ENCODE measurements around the gene HOXB7. TPM values are rescaled to one million over a fixed set of nuclear protein-coding genes. Genes with fewer than 3 reads are reported as not detected.

Gene HOXB7
- total RNA-seq, 4 donors from 2014 or later: 0.36 to 3.0 (median 0.65) TPM

GRCh38 chr17:48591255-48592056 is 19.4 kb downstream of the HOXB7 start:
- H3K9me3 ChIP-seq: no peaks in the 10 kb centered on the region
- peaks cover 3 to 14% of the 10 kb centered on the region in 2 donors for H3K4me1 ChIP-seq
- intact Hi-C loops (cut with DNase I; ENCODE audit: low total_unique reads) (loop anchor here (5.0 kb wide), 1 partner anchor 239 kb away; no protein-coding TSS in a partner anchor), in situ Hi-C loops (cut with MboI; ENCODE audit: low sequenced_read_pairs in 4 of 4) (loop anchor here in 3 of 4 donors (10.0 kb wide), 2 partner anchors 247 to 257 kb away; no protein-coding TSS in a partner anchor)
- H3K4me3 ChIP-seq: no peak overlapping the region
- H3K27ac ChIP-seq: no peak overlapping the region
- TF ChIP-seq CTCF (IDR thresholded peaks at IDR 0.05 in 4 of 5, conservative IDR thresholded peaks at IDR 0.05 in 1 of 5) (no peak), POLR2A (IDR thresholded peaks at IDR 0.05) (no peak)
- DNase-seq: no peak
- peaks cover 50 to 84% (median 69%) of the 10 kb centered on the region in 3 donors for H3K27me3 ChIP-seq
- no peak for ATAC-seq
- H3K36me3 ChIP-seq: no peaks in the 10 kb centered on the region

- no peaks in the 10 kb centered on the region for H3K36me3 ChIP-seq
- intact Hi-C loops (cut with DNase I; ENCODE audit: low total_unique reads): loop anchor here (5.0 kb wide), 1 partner anchor 238 kb away; no protein-coding TSS in a partner anchor
These were observed 20.1 kb downstream of the HOXB7 start for GRCh38 chr17:48590607-48591161.

GRCh38 chr17:48589831-48590606 is 20.8 kb downstream of the HOXB7 start, which contains the start of gene HOXB3:
TSS of gene HOXB3 (minus strand) at chr17:48590241. CDS start at chr17:48552474, 37,767 bp downstream.
- in situ Hi-C loops (cut with MboI; ENCODE audit: low sequenced_read_pairs in 4 of 4) (loop anchor here in 3 of 4 donors (10.0 kb wide), 2 partner anchors 245 to 255 kb away; no protein-coding TSS in a partner anchor), intact Hi-C loops (cut with DNase I; ENCODE audit: low total_unique reads) (loop anchor here (5.0 kb wide), 1 partner anchor 238 kb away; no protein-coding TSS in a partner anchor)
- no peak within 1 kb of the TSS for H3K4me3 ChIP-seq
- no peaks in the 10 kb centered on the region for H3K36me3 ChIP-seq
- no peak for ATAC-seq
- H3K27me3 ChIP-seq: peaks cover 47 to 80% (median 64%) of the 10 kb centered on the region in 3 donors
- H3K27ac ChIP-seq: no peak within 1 kb of the TSS
- no peak for DNase-seq
- H3K9me3 ChIP-seq: no peaks in the 10 kb centered on the region
- peaks cover 9 to 18% of the 10 kb centered on the region in 2 donors for H3K4me1 ChIP-seq
- TF ChIP-seq POLR2A (IDR thresholded peaks at IDR 0.05): no peak
- no peak for TF ChIP-seq CTCF (IDR thresholded peaks at IDR 0.05 in 4 of 5, conservative IDR thresholded peaks at IDR 0.05 in 1 of 5)

More at GRCh38 chr17:48590607-48591161, 20.1 kb downstream of the HOXB7 start:
- no peak for DNase-seq
- H3K9me3 ChIP-seq: no peaks in the 10 kb centered on the region
- in situ Hi-C loops (cut with MboI; ENCODE audit: low sequenced_read_pairs in 4 of 4): loop anchor here in 3 of 4 donors (10.0 kb wide), 2 partner anchors 246 to 256 kb away; no protein-coding TSS in a partner anchor
- no peak overlapping the region for H3K4me3 ChIP-seq
- H3K27me3 ChIP-seq: peaks cover 50 to 84% (median 69%) of the 10 kb centered on the region in 3 donors
- ATAC-seq: no peak
- no peak overlapping the region for H3K27ac ChIP-seq
- H3K4me1 ChIP-seq: peaks cover 7 to 14% of the 10 kb centered on the region in 2 donors
- TF ChIP-seq CTCF (IDR thresholded peaks at IDR 0.05 in 4 of 5, conservative IDR thresholded peaks at IDR 0.05 in 1 of 5) (no peak), POLR2A (IDR thresholded peaks at IDR 0.05) (no peak)

- intact Hi-C loops (cut with DNase I; ENCODE audit: low total_unique reads): no loop called here
- H3K27ac ChIP-seq: no peak overlapping the region
- peaks cover 9 to 23% of the 10 kb centered on the region in 2 donors for H3K4me1 ChIP-seq
- no peak for ATAC-seq
- no peak for DNase-seq
- no peak for TF ChIP-seq POLR2A (IDR thresholded peaks at IDR 0.05)
- no peak for TF ChIP-seq CTCF (IDR thresholded peaks at IDR 0.05 in 4 of 5, conservative IDR thresholded peaks at IDR 0.05 in 1 of 5)
- in situ Hi-C loops (cut with MboI; ENCODE audit: low sequenced_read_pairs in 4 of 4): no loop called here
- H3K9me3 ChIP-seq: no peaks in the 10 kb centered on the region
- H3K4me3 ChIP-seq: no peak overlapping the region
- H3K27me3 ChIP-seq: peaks cover 40 to 72% (median 56%) of the 10 kb centered on the region in 3 donors
- H3K36me3 ChIP-seq: no peaks in the 10 kb centered on the region
These were observed 21.6 kb downstream of the HOXB7 start for GRCh38 chr17:48589060-48589830.

Measured in gastrocnemius medialis (tissue), 4 donors.